ENCODE data around the gene EIF3A.

EIF3A gene

DNA sequence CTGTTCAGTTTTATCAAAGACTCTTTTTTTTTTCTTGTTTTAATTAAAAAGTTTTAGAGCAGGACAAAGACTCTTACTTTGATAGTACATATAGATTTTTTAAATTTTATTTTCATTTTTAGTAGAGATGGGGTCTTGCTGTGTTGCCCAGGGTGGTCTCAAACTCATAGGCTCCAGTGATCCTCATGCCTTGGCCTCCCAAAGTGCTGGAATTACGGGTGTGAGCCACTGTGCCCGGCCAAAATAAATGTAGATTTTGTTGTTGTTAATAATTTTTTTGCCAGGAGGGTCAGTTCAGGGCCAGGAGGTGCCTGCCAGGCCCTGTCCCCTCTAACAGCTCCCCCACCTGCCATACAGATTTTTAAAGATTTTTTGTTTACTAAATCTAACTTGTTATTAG, 40.3 kb upstream of the EIF3A start:
- peaks cover 42% of the 10 kb centered on the region for H3K36me3 ChIP-seq (ENCODE audit: insufficient read depth, low read length)
- H4K20me1 ChIP-seq (ENCODE audit: insufficient read depth, low read length), result no peaks in the 10 kb centered on the region
- peak overlapping the region; percentile 28; the same call in 1 of the 2 replicates for H3K9ac ChIP-seq (ENCODE audit: low read length)
- peak overlapping the region; percentile 55 for H3K4me2 ChIP-seq (ENCODE audit: low read length)
- no peaks in the 10 kb centered on the region for H3K79me2 ChIP-seq (ENCODE audit: insufficient read depth, low read length)
- no peak overlapping the region for H2AFZ ChIP-seq (ENCODE audit: low read length)
- peaks cover 13% of the 10 kb centered on the region for H3F3A ChIP-seq (ENCODE audit: insufficient read depth, low read length)
- no peak overlapping the region for H3K4me3 ChIP-seq (ENCODE audit: low read depth, low read length, poor library complexity, severe bottlenecking)
- no peaks in the 10 kb centered on the region for H3K9me2 ChIP-seq (ENCODE audit: low read depth, low read length)
- H3K27ac ChIP-seq (ENCODE audit: low read depth, low read length, poor library complexity, severe bottlenecking), result peak overlapping the region; percentile 85
- peaks cover 15% of the 10 kb centered on the region for H3K4me1 ChIP-seq (ENCODE audit: insufficient read depth, low read length, severe bottlenecking)
- no peaks in the 10 kb centered on the region for H3K9me3 ChIP-seq (ENCODE audit: low read length)
- H3K27me3 ChIP-seq (ENCODE audit: insufficient read depth, low read length), result no peaks in the 10 kb centered on the region
- TF ChIP-seq, protein P1, sequence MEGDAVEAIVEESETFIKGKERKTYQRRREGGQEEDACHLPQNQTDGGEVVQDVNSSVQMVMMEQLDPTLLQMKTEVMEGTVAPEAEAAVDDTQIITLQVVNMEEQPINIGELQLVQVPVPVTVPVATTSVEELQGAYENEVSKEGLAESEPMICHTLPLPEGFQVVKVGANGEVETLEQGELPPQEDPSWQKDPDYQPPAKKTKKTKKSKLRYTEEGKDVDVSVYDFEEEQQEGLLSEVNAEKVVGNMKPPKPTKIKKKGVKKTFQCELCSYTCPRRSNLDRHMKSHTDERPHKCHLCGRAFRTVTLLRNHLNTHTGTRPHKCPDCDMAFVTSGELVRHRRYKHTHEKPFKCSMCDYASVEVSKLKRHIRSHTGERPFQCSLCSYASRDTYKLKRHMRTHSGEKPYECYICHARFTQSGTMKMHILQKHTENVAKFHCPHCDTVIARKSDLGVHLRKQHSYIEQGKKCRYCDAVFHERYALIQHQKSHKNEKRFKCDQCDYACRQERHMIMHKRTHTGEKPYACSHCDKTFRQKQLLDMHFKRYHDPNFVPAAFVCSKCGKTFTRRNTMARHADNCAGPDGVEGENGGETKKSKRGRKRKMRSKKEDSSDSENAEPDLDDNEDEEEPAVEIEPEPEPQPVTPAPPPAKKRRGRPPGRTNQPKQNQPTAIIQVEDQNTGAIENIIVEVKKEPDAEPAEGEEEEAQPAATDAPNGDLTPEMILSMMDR (IDR thresholded peaks at IDR 0.05; ENCODE audit: low read length), result no peak
- no peak for TF ChIP-seq EZH2 (IDR thresholded peaks at IDR 0.05; ENCODE audit: borderline replicate concordance, low read length)

DNA sequence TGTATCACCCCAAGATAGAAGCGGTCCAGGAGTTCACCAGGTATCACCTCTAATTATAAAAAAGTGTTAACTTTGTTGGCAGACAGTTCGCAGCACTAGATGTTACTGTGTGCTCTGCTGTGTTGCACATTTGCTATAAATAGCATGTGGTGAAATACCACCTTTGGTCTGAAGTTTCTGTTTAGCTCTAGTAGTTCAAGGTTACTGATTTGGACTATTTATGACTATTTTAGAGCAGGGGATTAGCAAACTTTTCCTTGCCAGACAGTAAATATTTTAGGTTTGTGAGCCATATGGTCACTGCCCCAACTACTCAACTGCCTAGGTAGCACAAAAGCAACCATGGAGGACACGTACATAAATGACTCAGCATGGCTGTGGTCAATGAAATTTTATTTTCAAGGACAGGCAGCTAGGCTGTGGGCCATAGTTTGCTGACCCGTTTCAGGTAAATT, 39.8 kb upstream of the EIF3A start:
- H3K9me3 ChIP-seq (ENCODE audit: low read length), result no peaks in the 10 kb centered on the region
- H3K4me3 ChIP-seq (ENCODE audit: low read depth, low read length, poor library complexity, severe bottlenecking), result no peak overlapping the region
- no peaks in the 10 kb centered on the region for H3K9me2 ChIP-seq (ENCODE audit: low read depth, low read length)
- peaks cover 13% of the 10 kb centered on the region for H3F3A ChIP-seq (ENCODE audit: insufficient read depth, low read length)
- H3K79me2 ChIP-seq (ENCODE audit: insufficient read depth, low read length), result no peaks in the 10 kb centered on the region
- H3K27ac ChIP-seq (ENCODE audit: low read depth, low read length, poor library complexity, severe bottlenecking), result peak overlapping the region; percentile 85
- no peaks in the 10 kb centered on the region for H3K27me3 ChIP-seq (ENCODE audit: insufficient read depth, low read length)
- H3K36me3 ChIP-seq (ENCODE audit: insufficient read depth, low read length), result peaks cover 39% of the 10 kb centered on the region
- H2AFZ ChIP-seq (ENCODE audit: low read length), result no peak overlapping the region
- peaks cover 15% of the 10 kb centered on the region for H3K4me1 ChIP-seq (ENCODE audit: insufficient read depth, low read length, severe bottlenecking)
- no peaks in the 10 kb centered on the region for H4K20me1 ChIP-seq (ENCODE audit: insufficient read depth, low read length)
- H3K9ac ChIP-seq (ENCODE audit: low read length), result peak overlapping the region; percentile 28
- no peak for TF ChIP-seq EZH2 (IDR thresholded peaks at IDR 0.05; ENCODE audit: borderline replicate concordance, low read length)
- TF ChIP-seq, protein P1 (IDR thresholded peaks at IDR 0.05; ENCODE audit: low read length), result no peak
- H3K4me2 ChIP-seq (ENCODE audit: low read length), result peak overlapping the region; percentile 55

DNA sequence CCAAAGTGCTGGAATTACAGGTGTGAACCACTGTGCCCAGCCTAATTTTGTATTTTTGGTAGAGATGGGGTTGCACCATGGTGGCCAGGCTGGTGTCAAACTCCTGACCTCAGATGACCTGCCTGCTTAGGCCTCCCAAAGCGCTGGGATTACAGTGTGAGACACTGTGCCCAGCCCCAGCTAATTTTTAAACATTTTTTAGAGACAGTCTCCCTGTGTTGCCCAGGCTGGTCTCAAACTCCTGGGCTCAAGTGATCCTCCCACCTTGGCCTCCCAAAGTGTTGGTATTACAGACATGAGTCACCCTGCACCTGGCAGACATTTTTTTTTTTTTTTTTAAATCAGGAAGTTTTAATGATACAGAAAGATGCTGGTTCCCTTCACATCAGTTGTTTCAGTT, 38.8 kb upstream of the EIF3A start:
- TF ChIP-seq, protein P1 (IDR thresholded peaks at IDR 0.05; ENCODE audit: low read length), result no peak
- no peak overlapping the region for H3K9ac ChIP-seq (ENCODE audit: low read length)
- H3K36me3 ChIP-seq (ENCODE audit: insufficient read depth, low read length), result peaks cover 44% of the 10 kb centered on the region
- no peaks in the 10 kb centered on the region for H4K20me1 ChIP-seq (ENCODE audit: insufficient read depth, low read length)
- no peaks in the 10 kb centered on the region for H3K9me2 ChIP-seq (ENCODE audit: low read depth, low read length)
- H3K4me2 ChIP-seq (ENCODE audit: low read length), result no peak overlapping the region
- peaks cover 13% of the 10 kb centered on the region for H3F3A ChIP-seq (ENCODE audit: insufficient read depth, low read length)
- H3K9me3 ChIP-seq (ENCODE audit: low read length), result no peaks in the 10 kb centered on the region
- peak overlapping the region; percentile 85 for H3K27ac ChIP-seq (ENCODE audit: low read depth, low read length, poor library complexity, severe bottlenecking)
- peaks cover 15% of the 10 kb centered on the region for H3K4me1 ChIP-seq (ENCODE audit: insufficient read depth, low read length, severe bottlenecking)
- no peak overlapping the region for H3K4me3 ChIP-seq (ENCODE audit: low read depth, low read length, poor library complexity, severe bottlenecking)
- no peaks in the 10 kb centered on the region for H3K79me2 ChIP-seq (ENCODE audit: insufficient read depth, low read length)
- H2AFZ ChIP-seq (ENCODE audit: low read length), result no peak overlapping the region
- no peaks in the 10 kb centered on the region for H3K27me3 ChIP-seq (ENCODE audit: insufficient read depth, low read length)
